AG04450 (cell line): ENCODE measurements around the gene OR8B12. TPM values are rescaled to one million over a fixed set of nuclear protein-coding genes. Genes with fewer than 3 reads are reported as not detected.

Experiments used
- CTCF ChIA-PET: fragments of 300-600, 350-600 bp; formaldehyde crosslinking; extraction: SDS; loops from one replicate; lab custom pipeline; 2022; ENCODE audit warnings: antibody characterized with exemption, inconsistent platforms; lab: Charles Lee
- POLR2A ChIA-PET: fragments of 350-600 bp; formaldehyde crosslinking; extraction: SDS; loops from one replicate; lab custom pipeline; 2021; ENCODE audit warnings: antibody characterized with exemption, inconsistent platforms; lab: Yijun Ruan, JAX
- DNase-seq: peaks from one replicate; pipeline ENCODE4 v3.0.0-alpha.2; 2011; ENCODE audit warnings: low read depth, low spot score
- H3K27ac ChIP-seq: one replicate; pipeline ENCODE4 v1.5.1; 2012; ENCODE audit warnings: low read depth, low read length, control low read depth
- H3K27me3 ChIP-seq: one replicate; pipeline ENCODE4 v1.6.0; 2012; ENCODE audit warnings: low read length; ENCODE audit not compliant: control insufficient read depth, insufficient read depth
- H3K4me3 ChIP-seq: 2 replicates; pipeline ENCODE4 v1.5.1; 2011; ENCODE audit warnings: mild to moderate bottlenecking, low read depth, low read length, control low read depth
- H3K9me3 ChIP-seq: 2 replicates; pipeline ENCODE4 v1.5.1; 2012; ENCODE audit warnings: low read length; ENCODE audit not compliant: control insufficient read depth, insufficient read depth
- polyA plus RNA-seq: library from polyadenylated mRNA; depleted of rRNA; stranded (reverse); fragments of >200 nt; gene quantifications from 2 replicates; pipeline ENCODE4 v1.2.3, GENCODE V29; 2011
- TF ChIP-seq, protein P1 (sequence below): IDR thresholded peaks from 2 replicates; pipeline ENCODE4 v1.5.1; 2011; ENCODE audit warnings: low read depth, low read length, control low read depth, inconsistent platforms

OR8B12 gene
- polyA plus RNA-seq, 1 experiment = not detected

GRCh38 chr11:124570160-124570559, 26.7 kb upstream of the OR8B12 start:
- no peak overlapping the region for H3K4me3 ChIP-seq
- H3K27me3 ChIP-seq = no peaks in the 10 kb centered on the region
- DNase-seq = no peak
- no peaks in the 10 kb centered on the region for H3K9me3 ChIP-seq
- H3K27ac ChIP-seq = no peak overlapping the region
- TF ChIP-seq, protein P1, sequence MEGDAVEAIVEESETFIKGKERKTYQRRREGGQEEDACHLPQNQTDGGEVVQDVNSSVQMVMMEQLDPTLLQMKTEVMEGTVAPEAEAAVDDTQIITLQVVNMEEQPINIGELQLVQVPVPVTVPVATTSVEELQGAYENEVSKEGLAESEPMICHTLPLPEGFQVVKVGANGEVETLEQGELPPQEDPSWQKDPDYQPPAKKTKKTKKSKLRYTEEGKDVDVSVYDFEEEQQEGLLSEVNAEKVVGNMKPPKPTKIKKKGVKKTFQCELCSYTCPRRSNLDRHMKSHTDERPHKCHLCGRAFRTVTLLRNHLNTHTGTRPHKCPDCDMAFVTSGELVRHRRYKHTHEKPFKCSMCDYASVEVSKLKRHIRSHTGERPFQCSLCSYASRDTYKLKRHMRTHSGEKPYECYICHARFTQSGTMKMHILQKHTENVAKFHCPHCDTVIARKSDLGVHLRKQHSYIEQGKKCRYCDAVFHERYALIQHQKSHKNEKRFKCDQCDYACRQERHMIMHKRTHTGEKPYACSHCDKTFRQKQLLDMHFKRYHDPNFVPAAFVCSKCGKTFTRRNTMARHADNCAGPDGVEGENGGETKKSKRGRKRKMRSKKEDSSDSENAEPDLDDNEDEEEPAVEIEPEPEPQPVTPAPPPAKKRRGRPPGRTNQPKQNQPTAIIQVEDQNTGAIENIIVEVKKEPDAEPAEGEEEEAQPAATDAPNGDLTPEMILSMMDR = no peak
- ChIA-PET CTCF (interaction anchor here (0.6 to 1.1 kb wide), 2 partner anchors 168 to 921 kb away, joined by 3 read pairs; no protein-coding TSS in a partner anchor), POLR2A (no interaction called here)

- Histone ChIP-seq H3K9me3 (no peaks in the 10 kb centered on the region), H3K27me3 (no peaks in the 10 kb centered on the region), H3K27ac (no peak within 1 kb of the TSS), H3K4me3 (no peak within 1 kb of the TSS)
- TF ChIP-seq, protein P1 = no peak
- CTCF ChIA-PET = interaction anchor here (0.6 to 1.1 kb wide), 2 partner anchors 168 to 921 kb away, joined by 3 read pairs; no protein-coding TSS in a partner anchor
- DNase-seq = no peak
- POLR2A ChIA-PET = no interaction called here
Observed at GRCh38 chr11:124569697-124570096, 26.2 kb upstream of the OR8B12 start, which contains the start of gene OR8A1. TSS of gene OR8A1 (plus strand) at chr11:124569997. CDS start at chr11:124570120, 123 bp downstream.

GRCh38 chr11:124556828-124557227, 13.4 kb upstream of the OR8B12 start:
- Histone ChIP-seq H3K9me3 (no peaks in the 10 kb centered on the region), H3K27ac (no peak overlapping the region), H3K27me3 (no peaks in the 10 kb centered on the region), H3K4me3 (no peak overlapping the region)
- ChIA-PET POLR2A (no interaction called here), CTCF (no interaction called here)
- no peak for DNase-seq
- TF ChIP-seq, protein P1 = no peak

GRCh38 chr11:124551987-124552386, 8.5 kb upstream of the OR8B12 start:
- H3K27ac ChIP-seq = no peak overlapping the region
- POLR2A ChIA-PET = no interaction called here
- DNase-seq = no peak
- CTCF ChIA-PET = no interaction called here
- H3K9me3 ChIP-seq = no peaks in the 10 kb centered on the region
- H3K27me3 ChIP-seq = no peaks in the 10 kb centered on the region
- TF ChIP-seq, protein P1 = no peak
- no peak overlapping the region for H3K4me3 ChIP-seq

- no peak for DNase-seq
- Histone ChIP-seq H3K9me3 (no peaks in the 10 kb centered on the region), H3K27me3 (no peaks in the 10 kb centered on the region), H3K27ac (no peak overlapping the region), H3K4me3 (no peak overlapping the region)
- POLR2A ChIA-PET = no interaction called here
- TF ChIP-seq, protein P1 = no peak
- CTCF ChIA-PET = interaction anchor here (1.2 kb wide), 1 partner anchor 149 kb away, joined by 5 read pairs; no protein-coding TSS in a partner anchor
Observed at GRCh38 chr11:124551189-124551588, 7.7 kb upstream of the OR8B12 start.
